Kidney (tissue), 14 donors: ENCODE measurements around the gene MPDZ. TPM values are rescaled to one million over a fixed set of nuclear protein-coding genes. Genes with fewer than 3 reads are reported as not detected.

Experiments used
- DNase-seq, 5 donors: peaks; one replicate each; pipeline ENCODE4 v3.0.0-alpha.2; 2013 to 2020
- FAIRE-seq: peaks from 2 replicates; lab custom pipeline; 2012; peaks lifted over from hg19 to GRCh38; lab: Jason Lieb, UNC
- H3K27ac ChIP-seq, 2 donors: one replicate each; pipeline ENCODE4 v1.7.0; 2013; ENCODE audit warnings: low read depth in 2 of 2, low read length in 2 of 2, inconsistent platforms in 1 of 2
- H3K27me3 ChIP-seq: one replicate; pipeline ENCODE4 v1.7.1; 2013; ENCODE audit warnings: low read length, inconsistent platforms; ENCODE audit not compliant: control insufficient read depth, insufficient read depth
- H3K36me3 ChIP-seq, 3 donors: one replicate each; pipeline versions ENCODE4 v1.7.0 to v1.7.1; 2013; ENCODE audit warnings: low read length in 3 of 3, control low read depth in 1 of 3, inconsistent platforms in 1 of 3; ENCODE audit not compliant: insufficient read depth in 3 of 3, control insufficient read depth in 2 of 3
- H3K4me1 ChIP-seq, 3 donors: one replicate each; pipeline versions ENCODE4 v1.7.0 to v1.7.1; 2013; ENCODE audit warnings: low read length in 3 of 3, inconsistent platforms in 1 of 3, low read depth in 1 of 3; ENCODE audit not compliant: control insufficient read depth in 2 of 3, insufficient read depth in 2 of 3
- H3K4me3 ChIP-seq, 3 donors: one replicate each; pipeline versions ENCODE4 v1.7.0 to v1.8.1; 2013; ENCODE audit warnings: low read length in 3 of 3, control low read depth in 1 of 3, inconsistent platforms in 1 of 3
- H3K9ac ChIP-seq, 3 donors: one replicate each; pipeline versions ENCODE4 v1.7.0 to v1.7.1; 2013; ENCODE audit warnings: low read length in 3 of 3, control low read depth in 1 of 3, inconsistent platforms in 1 of 3
- H3K9me3 ChIP-seq, 3 donors: one replicate each; pipeline versions ENCODE4 v1.7.0 to v1.7.1; 2013; ENCODE audit warnings: low read length in 3 of 3, control low read depth in 1 of 3, inconsistent platforms in 1 of 3; ENCODE audit not compliant: control insufficient read depth in 2 of 3, insufficient read depth in 1 of 3
- intact Hi-C: fragments of 100-400 bp; cut with DNase I; formaldehyde crosslinking; loops from one replicate; pipeline ENCODE4 v1.11.1; 2022
- polyA plus RNA-seq: library from polyadenylated mRNA; stranded (reverse); fragments of 350-450 nt; fragmentation: Illumina TruSeq; extraction: RNeasy Lipid Tissue Mini Kit (QIAGEN cat#74804); gene quantifications from one replicate; pipeline ENCODE4 v1.2.3, GENCODE V29; 2014; ENCODE audit warnings: low read depth, low replicate concordance; ENCODE audit not compliant: insufficient read depth
- total RNA-seq: library from RNA; stranded (reverse); fragmentation: NEBNext Ultra II Directional; extraction: Animal tissue kit (Norgen Biotek cat#: 25700); gene quantifications from one replicate; pipeline ENCODE4 v1.2.1, GENCODE V29; 2021
- TF ChIP-seq, protein P1 (sequence below): IDR thresholded peaks from 3 replicates; pipeline ENCODE4 v1.5.1; 2012; ENCODE audit warnings: mild to moderate bottlenecking, moderate library complexity, borderline replicate concordance; ENCODE audit not compliant: insufficient read depth; ENCODE audit errors: extremely low read depth
- donor health status: control.
- donor health status: control.
- donor health status: control.
- donor health status: control.
- donor health status: control.
- donor health status: DM: yes; HTN: yes; CAD: no.
- donor health status: Normal renal cell carcinoma (clear cell type).

The MPDZ gene
- total and polyA plus RNA-seq, 2 donors from 2014 or later, result 18.5 to 25.1 TPM

DNA sequence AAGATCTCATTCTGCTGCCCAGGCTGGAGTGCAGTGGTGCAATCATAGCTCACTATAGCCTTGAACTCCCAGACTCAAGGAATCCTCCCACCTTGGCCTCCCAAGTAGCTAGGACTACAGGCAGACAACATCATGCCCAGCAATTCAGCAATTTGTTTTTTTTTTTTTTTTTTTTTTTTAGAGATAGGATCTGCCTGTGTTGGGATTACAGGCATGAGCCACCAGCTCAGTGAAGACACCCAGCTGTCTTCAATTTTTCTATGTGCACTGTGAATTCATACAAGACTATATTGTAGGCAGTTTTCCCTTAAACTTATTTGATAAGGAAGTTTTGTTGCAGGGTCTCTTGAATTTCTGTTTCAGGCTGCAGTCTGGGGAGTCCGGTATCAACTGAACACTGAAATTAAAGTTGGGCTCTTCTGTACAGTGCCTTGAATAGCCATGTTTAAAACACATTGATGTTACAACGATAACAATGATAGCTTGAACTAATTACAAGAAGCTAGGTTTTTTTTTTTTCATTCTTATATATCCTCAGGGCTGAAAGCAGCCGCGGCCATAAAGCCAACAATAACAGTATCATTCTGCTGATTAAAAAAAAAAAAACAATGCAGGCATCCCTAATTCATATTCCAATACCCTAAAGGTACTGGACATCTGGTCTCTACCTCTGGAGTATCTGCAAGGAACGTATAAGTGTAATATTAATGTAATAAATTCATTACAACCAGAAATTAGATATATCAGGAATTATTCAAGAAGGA lies 63.5 kb downstream of the MPDZ start:
- TF ChIP-seq, protein P1, sequence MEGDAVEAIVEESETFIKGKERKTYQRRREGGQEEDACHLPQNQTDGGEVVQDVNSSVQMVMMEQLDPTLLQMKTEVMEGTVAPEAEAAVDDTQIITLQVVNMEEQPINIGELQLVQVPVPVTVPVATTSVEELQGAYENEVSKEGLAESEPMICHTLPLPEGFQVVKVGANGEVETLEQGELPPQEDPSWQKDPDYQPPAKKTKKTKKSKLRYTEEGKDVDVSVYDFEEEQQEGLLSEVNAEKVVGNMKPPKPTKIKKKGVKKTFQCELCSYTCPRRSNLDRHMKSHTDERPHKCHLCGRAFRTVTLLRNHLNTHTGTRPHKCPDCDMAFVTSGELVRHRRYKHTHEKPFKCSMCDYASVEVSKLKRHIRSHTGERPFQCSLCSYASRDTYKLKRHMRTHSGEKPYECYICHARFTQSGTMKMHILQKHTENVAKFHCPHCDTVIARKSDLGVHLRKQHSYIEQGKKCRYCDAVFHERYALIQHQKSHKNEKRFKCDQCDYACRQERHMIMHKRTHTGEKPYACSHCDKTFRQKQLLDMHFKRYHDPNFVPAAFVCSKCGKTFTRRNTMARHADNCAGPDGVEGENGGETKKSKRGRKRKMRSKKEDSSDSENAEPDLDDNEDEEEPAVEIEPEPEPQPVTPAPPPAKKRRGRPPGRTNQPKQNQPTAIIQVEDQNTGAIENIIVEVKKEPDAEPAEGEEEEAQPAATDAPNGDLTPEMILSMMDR, result no peak
- DNase-seq (no peak), FAIRE-seq (no peak)
- Histone ChIP-seq H3K27ac (no peak overlapping the region), H3K27me3 (no peaks in the 10 kb centered on the region), H3K4me1 (no peaks in the 10 kb centered on the region), H3K9me3 (no peaks in the 10 kb centered on the region), H3K9ac (no peak overlapping the region), H3K4me3 (no peak overlapping the region), H3K36me3 (peaks cover 0 to 3% (median 0%) of the 10 kb centered on the region in 3 donors)
- intact Hi-C loops, result no loop called here

DNA sequence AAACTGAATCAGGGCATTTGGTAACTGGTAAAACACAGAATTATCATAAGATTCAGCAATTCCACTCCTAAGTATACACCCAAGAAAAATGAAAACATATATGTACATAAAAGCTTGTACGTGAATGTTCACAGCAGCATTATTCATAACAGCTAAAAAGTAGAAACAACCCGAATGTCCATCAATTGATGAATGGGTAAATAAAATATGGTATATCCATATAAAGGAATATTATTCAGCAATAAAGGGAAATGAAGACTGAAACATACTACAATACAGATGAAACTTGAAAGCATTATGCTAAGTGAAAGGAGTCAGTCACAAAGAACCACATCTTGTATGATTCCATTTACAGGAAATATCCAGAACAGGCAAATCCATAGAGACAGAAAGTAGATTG lies 65.5 kb downstream of the MPDZ start:
- Histone ChIP-seq H3K9ac (no peak overlapping the region), H3K9me3 (no peaks in the 10 kb centered on the region), H3K27ac (no peak overlapping the region), H3K4me1 (no peaks in the 10 kb centered on the region), H3K27me3 (no peaks in the 10 kb centered on the region), H3K4me3 (no peak overlapping the region), H3K36me3 (no peaks in the 10 kb centered on the region)
- intact Hi-C loops, result no loop called here
- FAIRE-seq (no peak), DNase-seq (no peak)
- TF ChIP-seq, protein P1, result no peak

DNA sequence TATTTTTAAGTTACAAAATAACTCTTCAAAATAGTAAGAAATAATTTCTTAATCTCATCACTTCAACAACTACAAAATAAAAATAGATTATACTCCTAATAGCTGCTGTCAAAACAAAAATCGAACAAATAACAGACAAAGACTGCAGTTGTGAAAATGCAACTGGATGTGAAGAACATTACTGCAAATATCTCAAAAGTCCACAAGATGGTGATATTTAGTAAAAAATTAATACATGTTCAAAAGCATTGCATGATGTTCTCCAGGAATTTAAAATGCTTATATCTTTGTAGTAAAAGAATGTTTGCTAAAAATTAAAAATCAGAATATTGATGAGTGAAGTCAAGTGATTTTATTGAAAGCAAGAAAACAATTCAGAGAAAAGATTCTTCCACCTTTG lies 66.2 kb downstream of the MPDZ start:
- Histone ChIP-seq H3K27me3 (no peaks in the 10 kb centered on the region), H3K4me1 (no peaks in the 10 kb centered on the region), H3K9ac (no peak overlapping the region), H3K27ac (no peak overlapping the region), H3K9me3 (no peaks in the 10 kb centered on the region), H3K36me3 (no peaks in the 10 kb centered on the region), H3K4me3 (no peak overlapping the region)
- FAIRE-seq (peak; percentile 50), DNase-seq (peak in 2 of 5 donors; percentile 6 to 14)
- TF ChIP-seq, protein P1, result peak; percentile 24
- intact Hi-C loops, result no loop called here
